ENCODE data around the gene ADAD2.

ADAD2 gene

GRCh38 chr16:84190731-84191388 lies at the start of gene ADAD2:
Gene ADAD2, plus strand, starts transcription at chr16:84191157. Its CDS starts 74 bp downstream, at chr16:84191231.
- DNase-seq (ENCODE audit: low spot score) = no peak

- no peak for DNase-seq (ENCODE audit: low spot score)
Observed at GRCh38 chr16:84143081-84143480, 47.9 kb upstream of the ADAD2 start.

GRCh38 chr16:84143784-84144199 lies 47.2 kb upstream of the ADAD2 start:
- no peak for DNase-seq (ENCODE audit: low spot score)

GRCh38 chr16:84144209-84144858 lies 46.6 kb upstream of the ADAD2 start:
- DNase-seq (ENCODE audit: low spot score) = peak; percentile 25

GRCh38 chr16:84144859-84145639 lies 45.9 kb upstream of the ADAD2 start, which contains the start of the genes DNAAF1 and HSDL1:
Gene DNAAF1, plus strand, starts transcription at chr16:84145308. Its CDS starts 133 bp downstream, at chr16:84145441.
Gene HSDL1, minus strand, starts transcription at chr16:84145177. Its CDS starts 13,856 bp downstream, at chr16:84131321.
- DNase-seq (ENCODE audit: low spot score) = peak; percentile 92

GRCh38 chr16:84150926-84151325 lies 40.0 kb upstream of the ADAD2 start:
- DNase-seq (ENCODE audit: low spot score) = no peak

GRCh38 chr16:84153660-84154214 lies 37.2 kb upstream of the ADAD2 start:
- no peak for DNase-seq (ENCODE audit: low spot score)

- DNase-seq (ENCODE audit: low spot score) = no peak
Observed at GRCh38 chr16:84155226-84155625, 35.7 kb upstream of the ADAD2 start.

GRCh38 chr16:84155771-84156170 lies 35.2 kb upstream of the ADAD2 start:
- DNase-seq (ENCODE audit: low spot score) = no peak

GRCh38 chr16:84156342-84156784 lies 34.6 kb upstream of the ADAD2 start:
- no peak for DNase-seq (ENCODE audit: low spot score)

GRCh38 chr16:84159007-84159406 lies 31.9 kb upstream of the ADAD2 start:
- DNase-seq (ENCODE audit: low spot score) = no peak

- DNase-seq (ENCODE audit: low spot score) = no peak
Observed at GRCh38 chr16:84159800-84160199, 31.2 kb upstream of the ADAD2 start.

- no peak for DNase-seq (ENCODE audit: low spot score)
Observed at GRCh38 chr16:84161037-84161436, 29.9 kb upstream of the ADAD2 start.

GRCh38 chr16:84161801-84162200 lies 29.2 kb upstream of the ADAD2 start:
- DNase-seq (ENCODE audit: low spot score) = no peak

GRCh38 chr16:84165746-84166145 lies 25.2 kb upstream of the ADAD2 start:
- no peak for DNase-seq (ENCODE audit: low spot score)

- DNase-seq (ENCODE audit: low spot score) = peak; percentile 74
Observed at GRCh38 chr16:84166796-84167695, 23.9 kb upstream of the ADAD2 start.

- no peak for DNase-seq (ENCODE audit: low spot score)
Observed at GRCh38 chr16:84169765-84170310, 21.1 kb upstream of the ADAD2 start.

GRCh38 chr16:84174396-84174795 lies 16.6 kb upstream of the ADAD2 start:
- no peak for DNase-seq (ENCODE audit: low spot score)

- peak; percentile 49 for DNase-seq (ENCODE audit: low spot score)
Observed at GRCh38 chr16:84175350-84176081, 15.4 kb upstream of the ADAD2 start.

Measured in activated CD4-positive, alpha-beta T cell treated with anti-CD3 and anti-CD28 coated beads, Interleukin-2, Interleukin-4, amounts not matched to agents 100 ng/mL and 50 ng/mL, durations not matched to agents 16 hours and 8 hours (primary cell).